CD4-positive, alpha-beta T cell (primary cell): ENCODE results near the gene NR3C2. TPM values are rescaled to one million over a fixed set of nuclear protein-coding genes. Genes with fewer than 3 reads are reported as not detected.

Experiments used
- ATAC-seq: fragments of 200-7000 bp; cut with Tn5 transposase; one replicate; pipeline ENCODE4 v1.10.0; 2022; ENCODE audit warnings: mild to moderate bottlenecking; ENCODE audit not compliant: poor library complexity
- CTCF ChIA-PET: fragments of 350-600 bp; sonication (Branson Sonifier 250); formaldehyde crosslinking; loops from one replicate; lab custom pipeline; 2021; ENCODE audit warnings: antibody characterized with exemption, inconsistent platforms; lab: Charles Lee
- POLR2A ChIA-PET: fragments of 350-600 bp; sonication (Branson Sonifier 250); formaldehyde crosslinking; loops from one replicate; lab custom pipeline; 2021; ENCODE audit warnings: antibody characterized with exemption, inconsistent platforms; lab: Charles Lee
- DNase-seq, 14 experiments: peaks; one replicate each; pipeline ENCODE4 v3.0.0-alpha.2; 2013 to 2020; ENCODE audit warnings: mixed read lengths in 2 of 14
- H3K27ac ChIP-seq, 2 donors: one replicate each; pipeline versions ENCODE4 v1.5.1 to v1.7.0; 2013; ENCODE audit warnings: low read length in 2 of 2, low read depth in 1 of 2, mild to moderate bottlenecking in 1 of 2
- H3K27me3 ChIP-seq, 2 experiments: 1 replicate in 1 of 2; 2 replicates in 1 of 2; pipeline versions ENCODE4 v1.6.1 to v1.7.0; 2013; ENCODE audit warnings: low read length in 2 of 2, control low read depth in 1 of 2, mild to moderate bottlenecking in 1 of 2, moderate library complexity in 1 of 2; ENCODE audit not compliant: insufficient read depth in 2 of 2, control insufficient read depth in 1 of 2
- H3K36me3 ChIP-seq: one replicate; pipeline ENCODE4 v1.6.1; 2013; ENCODE audit warnings: low read length, control low read depth; ENCODE audit not compliant: insufficient read depth
- H3K4me1 ChIP-seq: one replicate; pipeline ENCODE4 v1.6.1; 2013; ENCODE audit warnings: low read length, control low read depth; ENCODE audit not compliant: insufficient read depth
- H3K4me3 ChIP-seq: one replicate; pipeline ENCODE4 v1.5.1; 2013; ENCODE audit warnings: mild to moderate bottlenecking, low read length, moderate library complexity
- H3K9me3 ChIP-seq, 2 experiments: 1 replicate in 1 of 2; 2 replicates in 1 of 2; pipeline versions ENCODE4 v1.6.1 to v1.7.0; 2013; ENCODE audit warnings: low read length in 2 of 2, mild to moderate bottlenecking in 2 of 2, control low read depth in 1 of 2, moderate library complexity in 1 of 2; ENCODE audit not compliant: control insufficient read depth in 1 of 2, insufficient read depth in 1 of 2
- H3K27ac Mint-ChIP-seq: one replicate; pipeline ENCODE4 v1.8.0; 2020; ENCODE audit warnings: mixed read lengths
- H3K27me3 Mint-ChIP-seq: one replicate; pipeline ENCODE4 v1.8.0; 2021; ENCODE audit warnings: mixed read lengths
- H3K36me3 Mint-ChIP-seq: one replicate; pipeline ENCODE4 v1.8.0; 2021; ENCODE audit warnings: low read depth, mixed read lengths
- H3K4me1 Mint-ChIP-seq: one replicate; pipeline ENCODE4 v1.8.0; 2021; ENCODE audit warnings: low read depth, mixed read lengths
- H3K4me3 Mint-ChIP-seq: one replicate; pipeline ENCODE4 v1.8.0; 2020; ENCODE audit warnings: mild to moderate bottlenecking, mixed read lengths
- H3K9me3 Mint-ChIP-seq: one replicate; pipeline ENCODE4 v1.8.0; 2020; ENCODE audit warnings: mixed read lengths
- intact Hi-C, 2 experiments: fragments of 100-400 bp; cut with DNase I in 1 of 2; cut with micrococcal nuclease in 1 of 2; formaldehyde crosslinking; loops; one replicate each; pipeline versions ENCODE4 v1.15.1 to v1.9.0; 2023 to 2025; cut with DNase I, micrococcal nuclease
- total RNA-seq, 174 experiments: library from RNA in 2 of 174; stranded (reverse) in 2 of 174; gene quantifications; one replicate each; pipeline ENCODE4 v1.2.3 and lab custom pipeline; 2021 to 2026
- TF ChIP-seq, protein P1 (sequence below): fragments of 200-600 bp; IDR thresholded peaks from one replicate; pipeline ENCODE4 v1.8.0; 2022; ENCODE audit warnings: antibody characterized with exemption, mild to moderate bottlenecking

Gene NR3C2
- total RNA-seq, 2 experiments from 2014 or later: 31.6 to 35.0 TPM

DNA sequence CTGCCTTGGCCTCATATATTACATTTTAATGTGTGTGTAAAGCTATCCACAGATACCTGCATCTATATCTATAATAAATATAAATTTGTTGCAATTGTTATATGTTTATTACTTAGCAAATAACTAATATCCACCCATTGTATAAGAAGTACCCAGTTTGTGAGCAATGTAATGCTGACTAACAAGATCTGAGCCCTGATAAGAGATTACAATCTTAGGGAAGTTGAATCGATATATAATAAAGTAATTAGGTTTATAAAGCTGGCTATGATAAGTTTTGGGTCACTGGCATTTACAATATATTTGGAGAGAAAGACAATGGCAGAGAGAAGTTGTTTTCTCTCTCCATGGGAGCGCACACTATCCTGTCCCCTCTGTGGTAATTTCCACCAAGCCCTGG, 280.6 kb downstream of the NR3C2 start:
- TF ChIP-seq, protein P1, sequence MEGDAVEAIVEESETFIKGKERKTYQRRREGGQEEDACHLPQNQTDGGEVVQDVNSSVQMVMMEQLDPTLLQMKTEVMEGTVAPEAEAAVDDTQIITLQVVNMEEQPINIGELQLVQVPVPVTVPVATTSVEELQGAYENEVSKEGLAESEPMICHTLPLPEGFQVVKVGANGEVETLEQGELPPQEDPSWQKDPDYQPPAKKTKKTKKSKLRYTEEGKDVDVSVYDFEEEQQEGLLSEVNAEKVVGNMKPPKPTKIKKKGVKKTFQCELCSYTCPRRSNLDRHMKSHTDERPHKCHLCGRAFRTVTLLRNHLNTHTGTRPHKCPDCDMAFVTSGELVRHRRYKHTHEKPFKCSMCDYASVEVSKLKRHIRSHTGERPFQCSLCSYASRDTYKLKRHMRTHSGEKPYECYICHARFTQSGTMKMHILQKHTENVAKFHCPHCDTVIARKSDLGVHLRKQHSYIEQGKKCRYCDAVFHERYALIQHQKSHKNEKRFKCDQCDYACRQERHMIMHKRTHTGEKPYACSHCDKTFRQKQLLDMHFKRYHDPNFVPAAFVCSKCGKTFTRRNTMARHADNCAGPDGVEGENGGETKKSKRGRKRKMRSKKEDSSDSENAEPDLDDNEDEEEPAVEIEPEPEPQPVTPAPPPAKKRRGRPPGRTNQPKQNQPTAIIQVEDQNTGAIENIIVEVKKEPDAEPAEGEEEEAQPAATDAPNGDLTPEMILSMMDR: no peak
- Histone ChIP-seq H3K4me3 (no peak overlapping the region), H3K27me3 (no peaks in the 10 kb centered on the region), H3K4me1 (no peaks in the 10 kb centered on the region), H3K27ac (no peak overlapping the region), H3K36me3 (no peaks in the 10 kb centered on the region), H3K9me3 (no peaks in the 10 kb centered on the region)
- H3K36me3 Mint-ChIP-seq: peaks cover 7% of the 10 kb centered on the region
- POLR2A ChIA-PET: no interaction called here
- peaks cover 2% of the 10 kb centered on the region for H3K9me3 Mint-ChIP-seq
- intact Hi-C loops: no loop called here
- ATAC-seq: no peak
- CTCF ChIA-PET: no interaction called here
- H3K4me3 Mint-ChIP-seq: no peak overlapping the region
- H3K27ac Mint-ChIP-seq: no peak overlapping the region
- H3K27me3 Mint-ChIP-seq: no peaks in the 10 kb centered on the region
- no peak for DNase-seq
- H3K4me1 Mint-ChIP-seq: no peaks in the 10 kb centered on the region

DNA sequence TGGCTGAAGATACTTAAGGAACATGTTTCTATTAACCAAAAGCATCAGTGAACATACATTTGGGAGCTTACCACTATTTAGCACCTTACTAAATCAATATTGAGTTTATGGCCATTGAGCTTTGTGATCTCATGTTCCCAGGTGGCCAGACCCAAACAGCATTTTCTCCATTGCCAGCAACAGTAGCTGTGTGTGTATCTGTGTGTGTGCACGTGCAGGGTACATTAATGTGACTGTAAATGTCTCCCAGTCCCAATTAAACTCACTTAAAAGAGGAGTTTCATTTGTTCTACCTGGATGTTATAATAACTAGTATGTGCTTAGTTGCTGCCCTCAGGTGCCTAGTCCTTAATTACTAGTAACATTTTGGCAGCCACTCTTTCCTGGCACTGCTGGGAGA, 282.4 kb downstream of the NR3C2 start:
- H3K36me3 Mint-ChIP-seq: peaks cover 12% of the 10 kb centered on the region
- no peaks in the 10 kb centered on the region for H3K4me1 Mint-ChIP-seq
- H3K4me3 Mint-ChIP-seq: no peak overlapping the region
- no peak for ATAC-seq
- no peaks in the 10 kb centered on the region for H3K9me3 ChIP-seq
- DNase-seq: no peak
- no peaks in the 10 kb centered on the region for H3K27me3 ChIP-seq
- no peak overlapping the region for H3K27ac Mint-ChIP-seq
- POLR2A ChIA-PET: no interaction called here
- no peaks in the 10 kb centered on the region for H3K36me3 ChIP-seq
- CTCF ChIA-PET: interaction anchor here (0.8 to 0.9 kb wide), 2 partner anchors 9 to 24 kb away, joined by 3 read pairs; no protein-coding TSS in a partner anchor
- no peaks in the 10 kb centered on the region for H3K27me3 Mint-ChIP-seq
- no peak overlapping the region for H3K4me3 ChIP-seq
- no peaks in the 10 kb centered on the region for H3K4me1 ChIP-seq
- no peak overlapping the region for H3K27ac ChIP-seq
- TF ChIP-seq, protein P1: no peak
- peaks cover 2% of the 10 kb centered on the region for H3K9me3 Mint-ChIP-seq
- intact Hi-C loops: no loop called here

DNA sequence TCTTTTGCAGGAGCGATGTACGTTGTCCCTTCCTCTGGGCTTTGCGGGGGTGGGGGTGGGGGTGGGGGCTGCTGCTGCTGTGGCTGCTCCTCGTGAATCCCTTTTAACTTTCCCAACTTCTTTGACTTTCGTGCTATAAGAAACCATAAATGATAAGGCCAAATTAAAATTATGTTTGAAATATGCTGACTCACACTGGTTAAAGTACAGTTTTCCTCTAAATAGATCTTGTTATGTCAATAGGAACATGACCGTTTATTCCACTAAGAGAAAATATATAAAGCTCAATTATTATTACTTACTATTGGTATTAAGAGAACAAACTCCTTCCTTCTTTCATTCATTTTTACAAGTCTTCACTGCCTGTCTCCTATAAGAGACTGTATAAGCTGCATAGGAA, 287.4 kb downstream of the NR3C2 start:
- Mint-ChIP-seq H3K27me3 (no peaks in the 10 kb centered on the region), H3K4me3 (no peak overlapping the region), H3K36me3 (peaks cover 62% of the 10 kb centered on the region), H3K27ac (no peak overlapping the region), H3K9me3 (peaks cover 2% of the 10 kb centered on the region), H3K4me1 (no peaks in the 10 kb centered on the region)
- DNase-seq (no peak), ATAC-seq (no peak)
- H3K4me1 ChIP-seq: no peaks in the 10 kb centered on the region
- peaks cover 3% of the 10 kb centered on the region for H3K36me3 ChIP-seq
- intact Hi-C loops: no loop called here
- H3K27me3 ChIP-seq: no peaks in the 10 kb centered on the region
- H3K4me3 ChIP-seq: no peak overlapping the region
- ChIA-PET POLR2A (no interaction called here), CTCF (no interaction called here)
- no peaks in the 10 kb centered on the region for H3K9me3 ChIP-seq
- no peak overlapping the region for H3K27ac ChIP-seq
- TF ChIP-seq, protein P1: no peak
